HG03175 (cell line): ENCODE results near the gene TWIST2.

Experiments
- ATAC-seq: cut with Tn5 transposase; IDR thresholded peaks from one replicate; pipeline ENCODE4 v1.9.1; 2021; ENCODE audit warnings: mild to moderate bottlenecking, moderate library complexity; ENCODE audit not compliant: unreplicated experiment

Gene TWIST2

DNA sequence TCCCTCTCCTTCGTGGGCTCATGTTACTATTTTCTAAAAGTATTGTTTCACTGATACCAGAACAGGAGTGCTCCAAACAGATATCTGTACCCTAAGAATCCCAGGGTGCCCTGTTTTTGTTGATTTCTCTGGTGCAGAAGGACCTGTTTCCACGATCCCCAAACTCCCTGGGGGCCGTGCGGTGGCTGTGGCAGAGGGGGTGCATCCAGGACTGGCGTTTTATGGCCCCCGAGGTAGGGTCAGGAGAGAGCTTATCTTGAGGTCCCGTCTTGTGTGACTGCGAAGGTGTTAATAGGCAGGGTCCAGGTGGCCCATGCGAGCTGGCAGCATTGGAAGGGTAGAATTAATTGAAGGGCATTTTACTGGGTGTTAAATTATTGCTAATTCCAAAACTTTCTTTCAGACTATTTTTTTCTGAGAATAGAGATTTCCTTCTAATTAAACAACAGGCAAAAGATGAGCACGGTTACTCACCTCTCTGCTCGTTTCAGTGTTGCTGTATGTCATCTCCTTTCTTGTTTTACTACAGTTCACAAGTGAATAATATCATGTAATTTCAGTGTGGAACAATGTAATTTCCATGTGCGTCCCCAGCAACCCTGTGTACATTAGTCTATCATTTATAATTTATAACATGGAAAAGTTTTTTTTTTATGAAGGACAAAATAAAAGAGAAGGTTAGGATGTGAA lies 8.2 kb downstream of the TWIST2 start:
- ATAC-seq: no peak

DNA sequence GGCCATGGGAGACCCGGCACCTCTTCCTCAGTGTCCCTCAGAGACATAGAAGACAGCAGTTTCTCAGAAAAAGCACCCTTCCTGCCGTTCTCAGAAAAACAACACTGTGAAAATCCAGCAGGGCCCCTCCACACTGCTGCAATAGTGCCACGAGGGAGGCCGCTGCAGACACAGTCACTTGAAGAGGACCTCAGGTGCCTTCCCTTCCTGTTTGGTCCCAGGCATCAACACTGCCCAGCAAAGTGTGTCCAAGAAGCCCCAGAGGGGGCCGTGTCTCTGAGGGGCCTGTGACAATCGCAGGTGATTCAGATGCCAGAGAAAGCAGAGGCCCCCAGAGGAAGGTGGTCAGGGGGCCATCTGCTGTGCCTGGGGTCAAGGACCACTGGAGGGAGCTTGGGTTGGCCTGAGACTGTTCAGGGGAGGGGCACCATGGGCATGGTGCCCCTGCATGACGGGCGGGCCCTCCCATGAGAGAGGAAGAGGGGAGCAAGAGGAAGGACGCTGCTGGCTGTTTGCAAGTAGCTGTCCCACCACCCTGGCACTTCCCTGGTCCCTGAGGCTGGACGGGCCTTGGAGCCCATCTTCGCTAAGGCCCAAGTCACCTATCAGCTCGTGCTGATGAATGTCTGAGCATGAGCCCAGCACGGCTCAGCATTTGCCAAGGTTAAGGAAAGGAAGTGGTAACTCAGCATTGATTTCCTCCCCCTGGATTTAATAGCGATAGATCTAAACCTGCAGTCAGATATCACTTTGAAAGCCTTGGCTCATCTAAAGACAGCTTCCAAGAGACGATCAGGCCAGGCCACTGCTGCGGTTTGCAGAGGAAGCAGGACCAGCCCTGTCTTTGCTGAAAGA lies 9.1 kb downstream of the TWIST2 start:
- no peak for ATAC-seq

DNA sequence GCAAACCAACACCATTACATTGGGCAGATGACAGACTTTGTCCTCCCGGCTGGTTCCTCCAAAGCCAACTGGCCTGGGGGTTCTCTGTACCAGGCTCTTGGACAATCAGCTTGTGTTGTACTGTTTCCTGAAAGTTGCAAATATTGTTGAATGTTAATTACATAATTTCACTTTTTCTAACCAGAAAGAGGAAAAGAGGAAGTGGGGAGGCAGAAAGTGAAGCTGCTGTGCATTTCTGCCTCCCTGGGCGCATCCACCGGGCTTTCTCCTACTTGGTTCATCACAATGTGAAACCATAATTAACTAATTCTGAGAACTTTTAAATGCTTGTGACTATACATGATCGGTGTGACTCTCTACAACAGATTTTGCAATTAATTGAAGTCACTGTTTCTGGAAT lies 10.1 kb downstream of the TWIST2 start:
- ATAC-seq: no peak

DNA sequence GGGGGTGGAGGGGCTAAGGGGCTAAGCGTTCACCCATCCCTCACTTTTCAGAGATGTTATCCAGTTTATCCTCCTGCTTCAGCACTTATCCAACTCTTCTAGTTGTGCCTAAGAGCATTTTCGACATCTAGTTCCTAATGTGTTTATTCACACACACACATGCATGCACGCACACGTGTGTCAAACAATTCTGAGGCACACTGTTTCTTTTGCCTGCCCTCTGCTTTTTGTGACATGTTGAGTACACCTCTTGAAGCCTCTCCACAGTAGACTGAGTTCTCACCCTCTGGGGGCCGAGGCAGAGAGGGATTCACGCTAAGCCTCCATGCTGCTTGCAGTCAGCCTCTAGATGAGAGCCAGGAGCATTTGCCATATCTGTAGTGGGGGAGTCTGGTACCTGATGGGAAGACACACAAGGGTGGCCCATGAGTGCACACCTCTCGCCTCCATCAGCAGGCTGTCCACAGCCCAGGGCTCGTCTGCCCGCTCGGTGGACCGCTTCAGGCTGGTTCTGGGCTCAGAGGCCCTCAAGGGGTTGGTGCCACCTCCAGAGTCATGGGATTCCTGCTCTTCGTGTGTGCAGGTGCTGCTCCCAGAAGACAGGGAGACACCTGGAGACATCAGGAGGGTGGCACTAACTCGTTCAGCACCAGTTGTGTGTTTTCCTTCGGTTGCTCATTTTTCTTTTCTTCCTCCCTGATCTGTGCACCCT lies 11.9 kb downstream of the TWIST2 start:
- no peak for ATAC-seq

DNA sequence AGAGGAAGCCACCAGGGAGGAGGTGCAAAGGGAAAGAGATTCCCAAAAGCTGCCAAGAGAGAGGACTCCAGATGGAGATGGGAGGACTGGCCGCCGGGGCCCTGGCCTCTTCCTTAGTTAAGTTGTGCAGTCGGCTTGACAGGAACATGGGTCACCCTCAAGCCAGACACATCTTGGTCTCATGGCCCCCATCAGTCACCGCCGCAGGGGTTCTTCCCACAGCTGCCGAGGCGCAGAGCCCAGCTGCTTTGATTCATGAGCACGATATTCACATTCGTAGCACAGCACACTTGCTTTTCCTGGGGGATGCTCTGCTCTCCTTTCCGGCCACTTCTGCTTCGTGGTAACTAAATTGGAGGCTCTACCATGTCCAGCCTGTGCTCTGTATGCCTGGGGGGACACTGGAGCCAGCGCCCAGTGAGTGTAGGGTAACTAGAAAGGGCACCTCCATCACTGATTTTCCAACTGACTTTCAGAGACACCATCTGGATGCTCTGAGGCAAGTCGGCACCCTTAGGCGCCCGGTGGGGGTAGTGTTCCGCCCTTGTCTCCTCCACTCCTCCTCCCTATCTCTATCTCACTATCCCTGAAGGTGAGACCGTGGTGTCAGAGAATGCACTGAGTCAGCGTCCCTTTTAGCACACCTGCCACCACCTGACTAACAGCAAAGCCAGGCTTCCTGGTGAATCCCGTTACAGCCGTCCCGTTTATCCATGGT lies 13.3 kb downstream of the TWIST2 start:
- ATAC-seq: no peak

DNA sequence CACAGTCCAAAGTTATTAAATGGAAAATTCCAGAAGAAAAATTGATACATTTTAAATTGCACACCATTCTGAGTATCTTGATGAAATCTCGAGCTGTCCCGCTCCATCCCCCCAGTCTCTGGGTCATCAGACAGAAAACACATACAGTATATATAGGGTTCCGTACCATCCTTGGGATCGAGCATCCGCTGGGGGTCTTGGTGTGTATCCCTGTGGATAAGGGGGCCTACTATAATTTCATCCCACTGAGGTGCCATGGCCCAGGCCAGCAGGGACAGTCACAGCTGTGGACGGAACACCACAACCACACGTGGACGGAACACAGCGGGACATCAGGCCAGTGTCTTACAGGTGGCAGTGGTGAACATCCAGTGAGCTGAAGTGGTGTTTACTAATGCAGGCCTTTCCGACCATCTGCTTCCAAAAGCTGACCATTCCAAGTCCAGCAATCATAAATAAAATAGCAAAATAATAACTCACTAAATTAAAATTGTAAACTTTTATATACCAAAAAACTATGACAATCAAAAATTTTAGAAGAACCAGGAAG lies 14.0 kb downstream of the TWIST2 start:
- no peak for ATAC-seq

DNA sequence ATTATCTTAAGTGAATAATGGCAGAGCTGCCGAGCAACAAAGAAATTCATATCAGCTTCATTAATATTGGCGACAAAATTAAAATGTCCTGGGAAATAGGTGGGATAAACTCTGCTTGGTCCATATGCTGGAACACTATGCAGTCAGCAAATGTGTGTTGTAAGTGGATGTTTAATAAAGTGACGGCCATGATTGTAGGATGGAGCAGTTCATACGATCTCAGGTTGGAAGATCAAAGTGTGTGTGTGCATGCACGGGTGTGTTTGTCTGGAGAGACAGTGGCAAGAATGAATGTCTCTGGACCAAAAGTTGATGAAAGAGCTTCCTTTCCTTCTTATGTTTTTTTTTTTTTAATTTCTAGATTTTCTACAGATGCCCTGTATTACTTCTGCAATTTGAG lies 14.8 kb downstream of the TWIST2 start:
- no peak for ATAC-seq

DNA sequence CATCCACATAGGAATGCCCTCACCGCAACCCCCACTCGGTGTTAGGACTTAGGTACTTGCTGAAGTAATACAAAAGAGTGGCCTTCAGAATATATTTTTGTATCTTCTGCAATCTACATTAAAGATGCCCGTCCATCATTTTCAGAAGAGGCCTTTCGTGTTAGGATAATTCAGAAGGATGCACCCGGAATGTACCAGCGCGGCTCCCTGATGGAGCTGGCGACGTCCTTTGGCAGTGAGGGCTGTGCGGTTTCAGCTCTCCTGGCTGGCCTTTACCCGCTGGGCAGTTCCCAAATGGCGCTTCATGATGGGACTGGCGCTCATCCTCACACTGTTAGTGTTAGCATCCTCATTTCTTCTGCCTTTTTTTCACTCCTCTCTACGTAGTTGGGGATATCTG lies 15.3 kb downstream of the TWIST2 start:
- no peak for ATAC-seq

DNA sequence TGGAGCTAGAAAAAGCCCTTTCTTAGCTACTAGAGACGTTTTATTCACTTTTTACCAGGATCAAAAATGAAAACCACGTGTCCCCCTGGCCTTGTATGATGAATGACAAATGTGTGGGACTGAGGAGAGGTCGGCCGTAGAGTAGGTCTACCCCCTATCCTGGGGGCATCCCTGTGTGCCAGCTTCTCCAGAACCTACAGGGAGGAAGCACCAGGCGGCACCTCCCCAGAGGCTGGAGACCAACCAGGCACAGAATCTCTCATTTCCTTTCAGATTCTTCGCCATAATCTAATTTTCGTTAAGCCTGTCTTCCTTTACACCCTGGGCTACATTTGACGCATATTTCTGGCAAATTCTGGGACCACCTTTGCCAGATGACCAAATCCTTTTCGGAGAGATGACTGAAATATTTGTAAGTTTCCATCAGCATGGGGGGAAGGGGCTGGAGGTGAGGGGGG lies 15.9 kb downstream of the TWIST2 start:
- ATAC-seq: no peak

DNA sequence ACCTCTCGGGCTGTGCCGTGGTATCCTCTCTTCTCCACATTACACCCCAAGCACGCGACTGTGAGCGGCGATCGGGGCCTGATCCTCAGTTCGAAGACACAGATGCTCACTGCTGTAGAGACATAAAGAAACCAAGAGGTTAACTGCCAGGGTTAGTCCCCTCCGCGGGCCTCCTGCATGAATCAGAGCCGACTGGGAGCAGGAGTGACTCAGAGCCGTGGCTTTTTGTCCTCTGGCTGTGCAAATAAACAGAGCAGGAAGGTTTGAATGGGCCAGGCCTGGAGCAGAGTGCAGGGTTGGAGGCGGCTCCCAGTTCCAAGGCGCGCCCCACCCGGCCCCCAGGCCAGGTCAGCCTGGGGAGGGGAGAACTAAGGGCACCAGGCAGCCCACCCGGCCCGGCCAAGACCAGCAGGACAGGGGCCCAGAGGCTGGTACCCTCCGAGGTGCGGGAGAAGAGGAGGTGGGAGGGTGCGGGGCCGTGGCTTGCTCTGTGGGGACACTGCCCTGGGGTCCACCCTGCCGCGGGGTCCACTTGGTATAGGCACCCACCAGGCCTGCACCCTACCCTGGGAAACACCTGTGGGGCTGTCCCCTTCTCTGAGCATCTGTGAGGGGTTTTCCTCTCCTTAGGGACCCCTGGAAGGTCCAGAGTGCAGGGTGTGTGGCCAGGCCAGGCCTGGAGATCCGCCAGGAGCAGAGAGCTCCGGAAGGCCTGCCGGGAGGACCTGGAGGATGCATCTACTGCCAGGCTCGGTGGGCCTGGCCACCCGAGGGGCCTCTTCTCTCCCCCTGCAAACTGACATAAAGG lies 16.5 kb downstream of the TWIST2 start:
- no peak for ATAC-seq

DNA sequence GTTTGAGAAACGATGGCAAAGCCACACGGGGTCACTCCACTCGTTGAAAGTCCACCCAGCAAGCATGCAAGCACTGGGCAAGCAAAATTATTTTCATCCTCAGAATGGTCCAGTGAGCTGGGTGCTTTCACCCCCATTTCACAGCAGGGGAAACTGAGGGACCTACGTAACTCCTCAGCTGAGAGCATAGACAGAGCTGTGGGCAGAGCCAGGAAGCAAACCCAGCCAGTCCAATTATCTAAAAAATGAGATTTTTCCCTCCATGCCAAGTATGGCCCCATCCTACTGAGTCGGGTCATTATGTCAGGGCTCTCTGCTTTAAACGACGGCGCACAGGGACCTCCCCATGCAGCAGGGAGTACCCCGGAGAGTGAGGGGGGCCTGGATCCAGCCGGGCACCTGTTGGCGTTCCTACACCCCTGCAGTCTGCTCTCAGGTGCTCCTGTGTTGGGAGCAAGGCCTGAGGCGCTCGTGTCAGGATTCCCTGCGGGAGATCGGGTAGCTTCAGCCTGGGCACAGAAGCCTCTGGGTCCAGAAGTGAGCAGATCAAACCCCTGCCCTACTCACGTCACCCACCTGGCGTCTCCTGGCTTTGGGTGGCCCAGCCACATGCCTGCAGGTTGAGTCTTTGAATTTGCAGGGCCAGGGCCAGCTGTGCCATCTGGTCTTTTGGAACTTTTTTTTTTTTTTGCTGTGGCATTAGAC lies 17.3 kb downstream of the TWIST2 start:
- no peak for ATAC-seq

DNA sequence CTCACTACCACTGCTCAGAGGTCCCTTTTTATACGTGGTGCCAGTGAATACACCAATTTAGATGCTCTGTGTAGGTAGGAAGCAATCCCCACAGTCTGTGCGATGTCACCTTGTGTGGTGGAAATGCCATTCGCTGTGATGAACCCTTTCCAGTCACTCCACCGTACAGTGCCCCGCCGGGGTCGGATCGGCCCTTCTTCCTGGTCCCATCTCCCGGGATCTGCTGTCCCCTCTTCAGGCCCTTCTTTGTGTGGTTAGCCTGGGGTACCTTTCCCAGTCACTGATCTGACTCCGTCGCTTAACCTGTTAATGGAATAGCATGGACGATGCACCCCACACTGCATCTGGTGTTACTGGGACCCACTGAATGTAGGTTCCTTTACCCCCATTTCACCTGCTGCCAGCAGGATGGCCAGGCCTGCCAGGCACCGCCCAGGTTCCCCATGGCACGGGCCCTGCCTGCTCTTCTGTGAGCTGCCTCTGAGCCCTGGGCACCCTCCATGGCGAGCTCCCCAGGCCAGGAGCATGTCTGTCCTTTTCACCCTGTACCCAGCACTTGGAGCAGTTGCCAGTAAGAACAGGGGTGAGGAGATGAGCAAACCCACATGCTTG lies 18.0 kb downstream of the TWIST2 start:
- ATAC-seq: no peak

DNA sequence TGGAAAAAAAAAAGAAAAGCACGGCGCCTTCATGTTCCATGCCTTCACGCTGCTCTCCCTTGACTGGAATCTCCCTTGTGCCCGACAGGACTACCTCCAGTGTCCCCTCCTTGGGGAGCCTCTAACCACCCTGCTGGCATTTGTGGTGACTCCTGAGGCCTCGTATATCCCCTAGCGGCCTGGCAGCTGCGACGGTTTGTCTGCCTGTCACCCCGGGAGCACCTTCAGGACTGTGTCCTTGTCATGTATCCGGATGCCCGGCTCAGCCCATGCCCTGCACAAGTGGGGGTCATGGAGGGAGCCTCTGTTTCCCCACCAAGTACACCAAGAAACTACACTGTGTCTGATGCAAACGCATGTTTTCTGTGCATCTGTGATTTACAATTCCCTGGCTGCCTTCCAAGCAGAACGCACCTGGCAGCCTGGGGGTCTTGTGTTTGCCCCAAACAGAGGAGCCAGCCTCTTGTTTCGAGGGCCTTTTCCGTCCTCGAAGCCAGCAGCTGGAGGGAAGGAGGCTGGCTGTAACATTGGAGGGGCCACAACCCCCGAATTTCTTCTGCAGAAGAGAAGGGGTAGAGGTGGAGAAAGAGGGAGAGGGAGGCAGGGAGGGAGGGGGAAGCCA lies 18.9 kb downstream of the TWIST2 start:
- no peak for ATAC-seq

DNA sequence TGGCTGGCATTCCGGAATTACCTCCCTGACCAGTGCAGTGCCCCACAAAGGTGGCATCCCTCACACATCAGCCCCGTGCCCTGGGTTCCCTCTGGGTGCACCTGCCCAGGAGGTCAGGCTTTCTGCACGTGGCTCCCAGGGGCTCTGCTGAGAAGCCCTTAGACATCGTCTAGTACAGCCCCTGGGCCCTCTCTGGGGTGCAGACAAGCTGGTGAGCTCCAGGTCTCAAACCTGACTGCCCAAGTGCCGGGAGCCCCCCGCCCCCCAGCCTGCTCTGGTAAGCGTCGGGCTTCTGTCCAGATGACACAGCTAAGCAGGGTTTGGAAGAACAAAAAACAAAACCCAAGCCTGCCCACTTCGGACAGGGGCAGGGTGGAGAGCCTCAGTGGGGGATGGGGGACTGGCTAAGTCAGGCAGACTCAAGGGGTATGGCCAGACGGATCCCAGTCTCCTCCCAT lies 20.2 kb downstream of the TWIST2 start:
- no peak for ATAC-seq

DNA sequence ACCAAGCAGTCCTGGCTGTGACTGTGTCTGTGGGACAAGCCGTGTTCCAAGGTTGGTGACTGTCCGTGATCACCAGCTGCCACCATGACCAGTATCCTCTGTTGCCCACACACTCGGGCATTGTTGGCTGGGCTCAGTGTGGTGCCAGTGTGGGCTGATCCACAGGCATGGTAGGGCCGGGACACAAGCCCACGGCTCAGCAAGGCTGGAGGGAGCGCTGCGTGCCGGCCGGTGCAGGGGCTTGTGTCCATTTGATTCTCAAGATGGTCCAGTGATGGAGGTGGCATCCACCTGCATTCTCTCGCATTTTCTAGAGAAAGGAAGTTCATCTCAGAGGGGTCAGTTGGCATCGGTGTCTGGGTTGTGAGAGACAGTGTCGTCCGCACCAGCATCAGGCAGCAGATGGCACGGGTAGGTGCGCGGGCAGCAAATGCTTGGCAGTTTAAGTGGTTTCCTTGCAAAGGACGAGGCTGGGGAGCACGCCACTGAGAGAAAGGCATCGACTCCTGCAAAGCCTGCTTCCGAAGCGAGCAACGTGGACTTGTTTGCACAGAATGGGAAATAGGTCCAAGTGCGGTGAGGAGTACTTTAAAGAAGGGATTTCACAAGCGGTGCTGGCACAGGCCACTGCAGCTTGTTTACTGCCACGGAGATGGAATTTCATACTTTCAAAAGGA lies 20.9 kb downstream of the TWIST2 start:
- ATAC-seq: no peak

DNA sequence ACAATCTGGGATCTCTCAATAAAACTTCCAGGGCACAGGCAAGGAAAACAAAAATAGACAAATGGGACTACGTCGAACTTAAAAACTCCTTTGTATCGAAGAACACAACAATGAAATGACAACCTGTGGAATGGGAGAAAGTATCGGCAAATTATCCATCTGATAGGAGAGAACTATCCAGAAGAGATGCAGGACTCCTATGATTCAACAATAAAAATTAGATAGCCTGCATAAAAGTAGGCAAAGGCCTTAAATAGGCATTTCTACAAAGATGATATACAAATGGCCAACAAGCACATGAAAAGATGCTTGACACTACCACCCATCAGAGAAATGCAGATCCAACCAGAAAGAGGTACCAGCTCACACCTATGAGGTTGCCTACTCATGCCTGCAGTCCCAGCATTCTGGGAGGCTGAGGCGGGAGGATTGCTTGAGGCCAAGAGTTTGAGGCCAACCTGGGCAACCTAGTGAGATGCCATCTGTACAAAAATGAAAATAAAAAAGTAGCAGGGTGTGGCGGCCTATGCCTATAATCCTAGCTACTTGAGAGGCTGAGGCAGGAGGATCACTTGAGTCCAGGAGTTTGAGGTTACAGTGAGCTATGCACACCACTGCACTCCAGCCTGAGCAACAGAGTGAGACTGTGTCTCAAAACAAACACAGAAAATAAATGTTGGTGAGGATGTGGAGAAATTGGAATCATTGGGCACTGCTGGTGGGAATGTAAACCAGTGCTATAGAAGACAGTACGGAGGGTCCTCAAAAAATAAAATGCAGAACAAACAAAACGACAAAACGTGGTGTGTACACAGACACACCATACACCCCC lies 21.6 kb downstream of the TWIST2 start:
- no peak for ATAC-seq

DNA sequence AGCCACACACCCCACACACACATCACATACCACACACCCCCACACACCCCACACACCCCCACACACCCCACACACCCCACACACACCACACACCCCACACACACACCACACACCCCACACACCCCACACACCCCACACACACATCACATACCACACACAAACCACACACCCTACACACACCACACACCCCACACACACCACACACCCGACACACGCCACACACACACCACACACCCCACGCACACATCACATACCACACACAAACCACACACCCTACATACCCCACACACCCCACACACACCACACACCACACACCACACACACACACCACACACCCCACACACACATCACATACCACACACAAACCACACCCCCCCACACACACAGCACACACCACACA lies 22.4 kb downstream of the TWIST2 start:
- ATAC-seq: no peak
